OCI-LY7 (cell line): ENCODE measurements around the gene ITIH1. TPM values are rescaled to one million over a fixed set of nuclear protein-coding genes. Genes with fewer than 3 reads are reported as not detected.

Experiments used
- BruUV-seq: library from RNA; stranded (reverse); fragments of 400-500 nt; replicated peaks from 2 replicates; lab custom pipeline; 2021; lab: Mats Ljungman, UMichigan
- CTCF ChIA-PET: fragments of 300-600 bp; sonication (Branson Sonifier 250); formaldehyde crosslinking; loops from one replicate; lab custom pipeline; 2022; ENCODE audit warnings: antibody characterized with exemption; ENCODE audit not compliant: unreplicated experiment; lab: Charles Lee
- POLR2A ChIA-PET: fragments of 300-600 bp; sonication (Branson Sonifier 250); formaldehyde crosslinking; loops from one replicate; lab custom pipeline; 2022; ENCODE audit warnings: antibody characterized with exemption; lab: Charles Lee
- DNase-seq: peaks from one replicate; pipeline ENCODE4 v3.0.0-alpha.2; 2015; ENCODE audit warnings: low spot score
- H2AFZ ChIP-seq: fragments of 200-600 bp; sonication (generic), shearing (Covaris generic); 2 replicates; pipeline ENCODE4 v1.6.1; 2014; ENCODE audit warnings: mild to moderate bottlenecking, antibody characterized with exemption, low read length, moderate library complexity
- H3K27ac ChIP-seq: fragments of 200-600 bp; sonication (generic); 2 replicates; pipeline ENCODE4 v1.5.1; 2014; ENCODE audit warnings: mixed run types, low read depth, mild to moderate bottlenecking, moderate library complexity, low read length, inconsistent platforms; ENCODE audit not compliant: poor library complexity, severe bottlenecking
- H3K36me3 ChIP-seq: fragments of 200-600 bp; sonication (generic); 2 replicates; pipeline ENCODE4 v1.6.1; 2014; ENCODE audit warnings: mild to moderate bottlenecking, antibody characterized with exemption, low read length, moderate library complexity, mixed read lengths; ENCODE audit not compliant: insufficient read depth
- H3K4me1 ChIP-seq: fragments of 200-600 bp; sonication (generic); 2 replicates; pipeline ENCODE4 v1.5.1; 2014; ENCODE audit warnings: mild to moderate bottlenecking, low read length; ENCODE audit not compliant: insufficient read depth, poor library complexity, severe bottlenecking
- H3K4me2 ChIP-seq: fragments of 200-600 bp; sonication (generic); 2 replicates; pipeline ENCODE4 v1.6.1; 2014; ENCODE audit warnings: mild to moderate bottlenecking, low read length
- H3K4me3 ChIP-seq: fragments of 200-600 bp; sonication (generic); 2 replicates; pipeline ENCODE4 v1.5.1; 2014; ENCODE audit warnings: mild to moderate bottlenecking, low read depth, low read length; ENCODE audit not compliant: poor library complexity, severe bottlenecking
- H3K79me2 ChIP-seq: fragments of 200-600 bp; sonication (generic); 2 replicates; pipeline ENCODE4 v1.6.1; 2016; ENCODE audit warnings: low read depth, mild to moderate bottlenecking, low read length, moderate library complexity, mixed read lengths; ENCODE audit not compliant: insufficient read depth
- H3K9me2 ChIP-seq: fragments of 200-600 bp; sonication (generic); 2 replicates; pipeline ENCODE4 v1.6.1; 2016; ENCODE audit warnings: mild to moderate bottlenecking, low read length, mixed read lengths; ENCODE audit not compliant: insufficient read depth
- H3K9me3 ChIP-seq: fragments of 200-600 bp; sonication (generic); 2 replicates; pipeline ENCODE4 v1.6.1; 2014; ENCODE audit warnings: mild to moderate bottlenecking, mixed run types, low read length, mixed read lengths
- H4K20me1 ChIP-seq: fragments of 200-600 bp; sonication (generic); 2 replicates; pipeline ENCODE4 v1.6.1; 2014; ENCODE audit warnings: mild to moderate bottlenecking, antibody characterized with exemption, low read length, moderate library complexity, mixed read lengths; ENCODE audit not compliant: insufficient read depth
- CTCF ChIP-seq: fragments of 200-600 bp; sonication (generic); conservative IDR thresholded peaks from 2 replicates; pipeline ENCODE4 v1.5.1; 2014; ENCODE audit warnings: mild to moderate bottlenecking, antibody characterized with exemption, low read length, moderate library complexity, mixed read lengths
- EZH2phosphoT487 ChIP-seq: fragments of 200-600 bp; sonication (generic); IDR thresholded peaks from 2 replicates; pipeline ENCODE4 v1.6.1; 2018; ENCODE audit warnings: low read depth, borderline replicate concordance, mild to moderate bottlenecking, mixed run types, antibody characterized with exemption, low read length, moderate library complexity, mixed read lengths
- intact Hi-C: fragments of 100-400 bp; cut with micrococcal nuclease; formaldehyde crosslinking; loops from one replicate; pipeline ENCODE4 v1.10.0; 2022; ENCODE audit not compliant: unreplicated experiment
- total RNA-seq, 2 experiments: library from RNA; depleted of rRNA in 1 of 2; stranded (reverse); fragments of >200 nt in 1 of 2; shearing (Covaris generic) in 1 of 2; gene quantifications; 2 replicates each; pipeline ENCODE4 v1.2.3, GENCODE V29; 2014 to 2022

ITIH1 gene
- total RNA-seq, 2 experiments from 2014 or later: not detected

- Histone ChIP-seq H3K9me2 (no peaks in the 10 kb centered on the region), H3K9me3 (no peaks in the 10 kb centered on the region), H3K4me1 (no peaks in the 10 kb centered on the region), H3K27ac (no peak overlapping the region), H3K4me3 (no peak overlapping the region), H3K4me2 (no peak overlapping the region), H3K79me2 (no peaks in the 10 kb centered on the region), H4K20me1 (no peaks in the 10 kb centered on the region), H3K36me3 (no peaks in the 10 kb centered on the region), H2AFZ (no peak overlapping the region)
- BruUV-seq: no TSS peak
- POLR2A ChIA-PET: interaction anchor here (0.6 kb wide), 1 partner anchor 185 kb away, joined by 5 read pairs; no protein-coding TSS in a partner anchor
- TF ChIP-seq CTCF: no peak
- DNase-seq: no peak
- CTCF ChIA-PET: no interaction called here
- intact Hi-C loops: no loop called here
Measured at GRCh38 chr3:52789746-52790040, 12.3 kb downstream of the ITIH1 start.

DNA sequence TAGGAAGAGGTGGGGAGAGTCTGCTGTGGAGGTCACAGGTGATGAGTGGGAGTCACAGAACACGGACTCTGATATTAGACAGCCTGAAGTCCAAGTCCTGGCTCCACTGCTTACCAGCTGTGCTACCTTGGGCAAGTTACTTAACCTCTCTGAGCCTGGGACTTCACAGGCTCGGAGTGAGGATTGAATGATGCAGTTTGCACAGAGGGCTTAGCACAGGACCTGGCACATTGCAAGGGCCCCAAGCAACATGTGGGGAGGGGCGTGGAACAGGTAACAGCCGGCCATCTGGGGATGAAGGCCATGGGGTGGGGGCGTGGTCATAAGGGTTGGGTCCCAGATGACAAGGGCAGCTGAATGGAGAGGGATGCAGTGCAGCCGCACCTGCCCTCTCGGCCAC, 12.9 kb downstream of the ITIH1 start:
- POLR2A ChIA-PET: interaction anchor here (0.6 kb wide), 1 partner anchor 184 kb away, joined by 5 read pairs; no protein-coding TSS in a partner anchor
- CTCF ChIA-PET: no interaction called here

GRCh38 chr3:52790741-52791140, 13.3 kb downstream of the ITIH1 start:
- CTCF ChIA-PET: no interaction called here

More for the DNA sequence above, 12.9 kb downstream of the ITIH1 start:
- Histone ChIP-seq H3K9me2 (no peaks in the 10 kb centered on the region), H3K36me3 (no peaks in the 10 kb centered on the region), H3K4me2 (no peak overlapping the region), H4K20me1 (no peaks in the 10 kb centered on the region), H3K4me1 (no peaks in the 10 kb centered on the region), H3K4me3 (no peak overlapping the region), H3K79me2 (no peaks in the 10 kb centered on the region), H2AFZ (no peak overlapping the region), H3K9me3 (no peaks in the 10 kb centered on the region), H3K27ac (no peak overlapping the region)
- TF ChIP-seq EZH2phosphoT487 (no peak), CTCF (no peak)
- no TSS peak for BruUV-seq
- no peak for DNase-seq
- intact Hi-C loops: no loop called here

More at GRCh38 chr3:52790741-52791140, 13.3 kb downstream of the ITIH1 start:
- H3K4me3 ChIP-seq: no peak overlapping the region
- H3K4me1 ChIP-seq: no peaks in the 10 kb centered on the region
- no peak overlapping the region for H3K4me2 ChIP-seq
- no peaks in the 10 kb centered on the region for H3K9me2 ChIP-seq
- no peaks in the 10 kb centered on the region for H3K36me3 ChIP-seq
- H3K27ac ChIP-seq: no peak overlapping the region
- no peaks in the 10 kb centered on the region for H3K9me3 ChIP-seq
- DNase-seq: no peak
- TF ChIP-seq CTCF: no peak
- no peak for TF ChIP-seq EZH2phosphoT487
- intact Hi-C loops: no loop called here
- no peaks in the 10 kb centered on the region for H4K20me1 ChIP-seq
- BruUV-seq: no TSS peak
- POLR2A ChIA-PET: no interaction called here
- no peaks in the 10 kb centered on the region for H3K79me2 ChIP-seq
- no peak overlapping the region for H2AFZ ChIP-seq
